Esophagus squamous epithelium (tissue), 5 donors: ENCODE results near the gene ARPP19. TPM values are rescaled to one million over a fixed set of nuclear protein-coding genes. Genes with fewer than 3 reads are reported as not detected.

ENCODE experiments used
- DNase-seq: peaks from one replicate; lab custom pipeline; 2025; lab: John Stamatoyannopoulos, UW
- H3K27ac ChIP-seq, 4 donors: fragments of 200-600 bp; sonication (generic); one replicate each; pipeline ENCODE4 v1.5.1; 2016 to 2019; ENCODE audit warnings: mild to moderate bottlenecking in 1 of 4
- H3K27me3 ChIP-seq, 4 donors: fragments of 200-600 bp; sonication (generic); 1 replicate in 3 of 4; 2 replicates in 1 of 4; pipeline versions ENCODE4 v1.5.1 to v1.6.0; 2017 to 2021; ENCODE audit warnings: antibody characterized with exemption in 1 of 4
- H3K36me3 ChIP-seq, 3 donors: fragments of 200-600 bp; sonication (generic); one replicate each; pipeline ENCODE4 v1.5.1; 2016 to 2019
- H3K4me1 ChIP-seq, 3 donors: fragments of 200-600 bp; sonication (generic); one replicate each; pipeline ENCODE4 v1.5.1; 2017 to 2019
- H3K4me3 ChIP-seq, 4 donors: fragments of 200-600 bp; sonication (generic); 1 replicate in 3 of 4; 2 replicates in 1 of 4; pipeline ENCODE4 v1.5.1; 2016 to 2019; ENCODE audit warnings: mild to moderate bottlenecking in 2 of 4, moderate library complexity in 1 of 4
- H3K9me3 ChIP-seq, 3 donors: fragments of 200-600 bp; sonication (generic); one replicate each; pipeline ENCODE4 v1.5.1; 2016 to 2019
- POLR2A ChIP-seq, 4 donors: fragments of 450-650 bp; IDR thresholded peaks; one replicate each; pipeline ENCODE4 v1.6.1; 2017; ENCODE audit warnings: antibody characterized with exemption in 4 of 4, mild to moderate bottlenecking in 4 of 4, moderate library complexity in 3 of 4
- WGBS, 2 donors: methylation state at CpG; one replicate each; pipeline ENCODE4 v1.1.5; 2018; 5-methylcytosine and 5-hydroxymethylcytosine counted together
- intact Hi-C: fragments of 100-400 bp; cut with DNase I; formaldehyde crosslinking; loops from one replicate; pipeline ENCODE4 v1.15.0; 2022
- total RNA-seq, 4 donors: library from RNA; depleted of rRNA; stranded (reverse); fragments of >200 nt; gene quantifications; one replicate each; pipeline ENCODE4 v1.1.0, GENCODE V29; 2016
- TF ChIP-seq, protein P1 (sequence below), 6 experiments: fragments of 450-650 bp in 4 of 6; fragments of 200-600 bp in 2 of 6; sonication (generic) in 2 of 6; IDR thresholded peaks; one replicate each; pipeline ENCODE4 v1.5.1; 2016 to 2019; ENCODE audit warnings: antibody characterized with exemption in 6 of 6, mild to moderate bottlenecking in 4 of 6, moderate library complexity in 4 of 6
- donor health status: DM: yes; HTN: yes; CAD: no.

ARPP19 gene
- total RNA-seq, 4 donors from 2014 or later, result 44.1 to 114 (median 105) TPM

DNA sequence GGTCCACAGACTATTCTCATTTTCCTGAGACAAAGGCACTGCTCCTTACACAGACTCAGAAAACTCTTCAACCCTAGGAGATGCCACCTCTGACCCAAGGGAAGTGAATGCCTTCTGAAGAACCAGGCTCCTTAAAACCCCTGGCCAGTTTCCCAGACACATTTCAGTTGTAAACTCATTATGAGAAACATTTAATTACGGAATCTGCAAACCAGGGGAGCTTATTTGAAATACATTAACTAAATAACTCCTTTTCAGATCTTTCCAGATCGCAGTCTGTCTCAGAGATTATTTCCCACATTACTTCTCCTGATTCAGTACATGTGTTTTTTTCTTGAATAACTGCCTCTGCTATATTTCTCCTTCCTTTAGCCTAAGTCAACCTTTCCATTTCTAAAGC lies 57.7 kb downstream of the ARPP19 start:
- WGBS, 2 donors, result 49 to 51% methylated on average over 2 of the region's 2 CpGs
- DNase-seq, result no peak
- Histone ChIP-seq H3K36me3 (no peaks in the 10 kb centered on the region), H3K9me3 (no peaks in the 10 kb centered on the region), H3K4me3 (no peak overlapping the region), H3K27me3 (no peaks in the 10 kb centered on the region), H3K4me1 (peaks cover 0 to 44% (median 28%) of the 10 kb centered on the region in 3 donors), H3K27ac (no peak overlapping the region)
- TF ChIP-seq, protein P1, sequence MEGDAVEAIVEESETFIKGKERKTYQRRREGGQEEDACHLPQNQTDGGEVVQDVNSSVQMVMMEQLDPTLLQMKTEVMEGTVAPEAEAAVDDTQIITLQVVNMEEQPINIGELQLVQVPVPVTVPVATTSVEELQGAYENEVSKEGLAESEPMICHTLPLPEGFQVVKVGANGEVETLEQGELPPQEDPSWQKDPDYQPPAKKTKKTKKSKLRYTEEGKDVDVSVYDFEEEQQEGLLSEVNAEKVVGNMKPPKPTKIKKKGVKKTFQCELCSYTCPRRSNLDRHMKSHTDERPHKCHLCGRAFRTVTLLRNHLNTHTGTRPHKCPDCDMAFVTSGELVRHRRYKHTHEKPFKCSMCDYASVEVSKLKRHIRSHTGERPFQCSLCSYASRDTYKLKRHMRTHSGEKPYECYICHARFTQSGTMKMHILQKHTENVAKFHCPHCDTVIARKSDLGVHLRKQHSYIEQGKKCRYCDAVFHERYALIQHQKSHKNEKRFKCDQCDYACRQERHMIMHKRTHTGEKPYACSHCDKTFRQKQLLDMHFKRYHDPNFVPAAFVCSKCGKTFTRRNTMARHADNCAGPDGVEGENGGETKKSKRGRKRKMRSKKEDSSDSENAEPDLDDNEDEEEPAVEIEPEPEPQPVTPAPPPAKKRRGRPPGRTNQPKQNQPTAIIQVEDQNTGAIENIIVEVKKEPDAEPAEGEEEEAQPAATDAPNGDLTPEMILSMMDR (IDR thresholded peaks at IDR 0.05), result no peak
- no peak for TF ChIP-seq POLR2A (IDR thresholded peaks at IDR 0.05)
- intact Hi-C loops, result no loop called here

DNA sequence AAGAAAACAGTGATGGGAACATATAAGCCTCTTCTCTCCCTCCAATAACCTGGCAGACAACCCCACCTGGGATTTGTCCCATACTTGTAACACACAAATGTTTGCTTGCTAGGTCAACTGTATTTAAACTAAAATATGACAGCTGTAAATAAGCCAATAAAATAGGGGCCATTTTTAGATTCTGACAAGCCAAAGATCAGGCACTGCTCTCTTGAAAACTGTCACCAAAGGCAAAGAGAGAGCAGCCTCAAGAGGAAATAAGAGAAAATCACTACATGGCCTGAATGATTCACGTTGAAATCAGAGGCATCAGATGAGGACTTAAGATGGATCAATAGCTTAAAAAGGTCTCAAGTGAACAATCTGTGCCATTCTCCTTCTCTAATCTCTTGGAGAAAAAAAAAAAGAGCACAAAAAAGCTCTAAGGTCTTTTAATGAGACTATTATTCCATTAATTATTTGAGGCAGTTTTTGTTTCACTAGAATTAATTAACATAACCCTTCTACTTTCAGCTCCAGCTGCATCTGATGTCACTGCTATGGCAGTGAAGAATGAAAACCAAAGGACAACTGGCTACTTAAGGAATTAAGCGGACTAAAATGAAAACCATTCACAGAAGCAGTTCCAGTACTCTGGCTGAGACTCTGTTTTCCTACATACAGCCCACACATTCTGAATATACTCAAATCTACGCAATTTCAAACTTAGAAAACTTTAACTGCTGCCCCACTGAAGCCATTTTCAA lies 59.2 kb downstream of the ARPP19 start:
- Histone ChIP-seq H3K9me3 (no peaks in the 10 kb centered on the region), H3K4me3 (no peak overlapping the region), H3K27me3 (no peaks in the 10 kb centered on the region), H3K4me1 (peaks cover 0 to 52% (median 30%) of the 10 kb centered on the region in 3 donors), H3K27ac (no peak overlapping the region), H3K36me3 (no peaks in the 10 kb centered on the region)
- intact Hi-C loops, result no loop called here
- WGBS, 2 donors, result 69% methylated on average over 3 of the region's 3 CpGs
- TF ChIP-seq, protein P1 (IDR thresholded peaks at IDR 0.05), result no peak
- no peak for TF ChIP-seq POLR2A (IDR thresholded peaks at IDR 0.05)
- DNase-seq, result no peak

DNA sequence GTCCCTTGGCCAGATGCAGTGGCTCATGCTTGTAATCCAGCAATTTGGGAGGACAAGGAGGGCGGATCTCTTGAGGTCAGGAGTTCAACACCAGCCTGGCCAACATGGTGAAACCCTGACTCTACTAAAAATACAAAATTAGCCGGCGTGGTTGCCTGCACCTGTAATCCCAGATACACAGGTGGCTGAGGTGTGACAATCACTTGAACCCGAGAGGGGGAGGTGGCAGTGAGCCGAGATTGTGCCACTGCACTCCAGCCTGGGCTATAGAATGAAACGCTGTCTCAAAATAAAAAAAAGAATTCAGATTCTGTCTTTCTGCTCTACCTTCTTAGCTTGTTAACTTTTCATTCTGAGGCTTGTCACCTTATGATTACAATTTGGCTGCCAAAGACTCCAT lies 62.3 kb downstream of the ARPP19 start:
- intact Hi-C loops, result no loop called here
- TF ChIP-seq, protein P1 (IDR thresholded peaks at IDR 0.05), result no peak
- no peak for TF ChIP-seq POLR2A (IDR thresholded peaks at IDR 0.05)
- Histone ChIP-seq H3K4me3 (no peak overlapping the region), H3K9me3 (no peaks in the 10 kb centered on the region), H3K4me1 (peaks cover 0 to 42% (median 17%) of the 10 kb centered on the region in 3 donors), H3K36me3 (no peaks in the 10 kb centered on the region), H3K27me3 (no peaks in the 10 kb centered on the region), H3K27ac (no peak overlapping the region)
- no peak for DNase-seq
- WGBS, 2 donors, result 73 to 89% methylated on average over 5 to 6 of the region's 6 CpGs

DNA sequence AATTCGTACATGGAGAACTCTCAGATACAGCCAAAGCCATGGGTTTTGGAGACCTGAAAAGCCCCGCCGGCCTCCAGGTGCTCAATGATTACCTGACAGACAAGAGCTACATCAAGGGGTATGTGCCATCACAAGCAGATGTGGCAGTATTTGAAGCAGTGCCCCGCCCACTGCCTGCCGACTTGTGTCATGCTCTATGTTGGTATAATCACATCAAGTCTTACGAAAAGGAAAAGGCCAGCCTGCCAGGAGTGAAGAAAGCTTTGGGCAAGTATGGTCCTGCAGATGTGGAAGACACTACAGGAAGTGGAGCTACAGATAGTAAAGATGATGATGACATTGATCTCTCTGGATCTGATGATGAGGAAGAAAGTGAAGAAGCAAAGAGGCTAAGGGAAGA lies 63.7 kb downstream of the ARPP19 start:
- no peaks in the 10 kb centered on the region for H3K36me3 ChIP-seq

More for the DNA sequence above, 63.7 kb downstream of the ARPP19 start:
- DNase-seq, result no peak
- Histone ChIP-seq H3K27me3 (no peaks in the 10 kb centered on the region), H3K4me3 (no peak overlapping the region), H3K4me1 (peaks cover 0 to 31% (median 15%) of the 10 kb centered on the region in 3 donors), H3K27ac (no peak overlapping the region), H3K9me3 (no peaks in the 10 kb centered on the region)
- intact Hi-C loops, result no loop called here
- TF ChIP-seq, protein P1 (IDR thresholded peaks at IDR 0.05), result no peak
- no peak for TF ChIP-seq POLR2A (IDR thresholded peaks at IDR 0.05)
- WGBS, 2 donors, result 35 to 66% methylated on average over 6 of the region's 6 CpGs
